Testis (tissue), 2 donors: ENCODE measurements around the gene NCOR2.

Source experiments
- POLR2A ChIP-seq: fragments of 450-650 bp; IDR thresholded peaks from one replicate; pipeline ENCODE4 v1.6.1; 2017; ENCODE audit warnings: antibody characterized with exemption, mild to moderate bottlenecking, moderate library complexity
- TF ChIP-seq, protein P1 (sequence below), 3 experiments: fragments of 450-650 bp in 2 of 3; fragments of 200-600 bp in 1 of 3; sonication (generic) in 1 of 3; IDR thresholded peaks; one replicate each; pipeline ENCODE4 v1.5.1; 2016 to 2019; ENCODE audit warnings: antibody characterized with exemption in 3 of 3, mild to moderate bottlenecking in 2 of 3, moderate library complexity in 1 of 3

DNA sequence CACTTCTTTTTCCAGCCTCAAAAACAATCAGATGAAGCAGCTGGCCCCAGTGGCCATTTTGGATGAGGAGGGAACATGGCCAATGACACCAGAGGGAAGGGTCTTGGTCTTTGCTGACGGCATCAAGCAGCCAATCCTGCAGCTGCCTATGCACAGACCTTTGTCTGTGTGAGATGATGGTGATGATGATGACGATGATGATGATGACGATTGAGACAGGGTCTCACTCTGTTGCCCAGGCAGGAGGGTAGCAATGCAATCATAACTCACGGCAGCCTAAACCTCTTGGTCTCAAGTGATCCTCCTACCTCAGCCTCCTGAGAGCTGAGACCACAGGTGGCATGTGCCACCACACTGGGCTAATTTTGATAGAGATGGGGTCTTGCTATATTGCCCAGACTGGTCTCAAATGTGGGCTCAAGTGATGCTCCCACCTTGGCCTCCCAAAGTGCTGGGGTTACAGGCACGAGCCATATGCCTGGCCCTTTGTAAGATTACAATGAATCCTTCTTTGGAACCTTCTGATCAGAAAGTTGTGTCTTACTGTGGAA, 26.5 kb upstream of the NCOR2 start:
- TF ChIP-seq, protein P1, sequence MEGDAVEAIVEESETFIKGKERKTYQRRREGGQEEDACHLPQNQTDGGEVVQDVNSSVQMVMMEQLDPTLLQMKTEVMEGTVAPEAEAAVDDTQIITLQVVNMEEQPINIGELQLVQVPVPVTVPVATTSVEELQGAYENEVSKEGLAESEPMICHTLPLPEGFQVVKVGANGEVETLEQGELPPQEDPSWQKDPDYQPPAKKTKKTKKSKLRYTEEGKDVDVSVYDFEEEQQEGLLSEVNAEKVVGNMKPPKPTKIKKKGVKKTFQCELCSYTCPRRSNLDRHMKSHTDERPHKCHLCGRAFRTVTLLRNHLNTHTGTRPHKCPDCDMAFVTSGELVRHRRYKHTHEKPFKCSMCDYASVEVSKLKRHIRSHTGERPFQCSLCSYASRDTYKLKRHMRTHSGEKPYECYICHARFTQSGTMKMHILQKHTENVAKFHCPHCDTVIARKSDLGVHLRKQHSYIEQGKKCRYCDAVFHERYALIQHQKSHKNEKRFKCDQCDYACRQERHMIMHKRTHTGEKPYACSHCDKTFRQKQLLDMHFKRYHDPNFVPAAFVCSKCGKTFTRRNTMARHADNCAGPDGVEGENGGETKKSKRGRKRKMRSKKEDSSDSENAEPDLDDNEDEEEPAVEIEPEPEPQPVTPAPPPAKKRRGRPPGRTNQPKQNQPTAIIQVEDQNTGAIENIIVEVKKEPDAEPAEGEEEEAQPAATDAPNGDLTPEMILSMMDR (IDR thresholded peaks at IDR 0.05), result no peak
- TF ChIP-seq POLR2A, result no peak
